Measurements from ENCODE around the gene VPS11. TPM values are rescaled to one million over a fixed set of nuclear protein-coding genes. Genes with fewer than 3 reads are reported as not detected.

VPS11 gene
- total and polyA plus RNA-seq, 11 donors, result 18.7 to 33.3 (median 21.7) TPM

GRCh38 chr11:119085437-119085847 is 17.8 kb downstream of the VPS11 start:
- H3K4me3 ChIP-seq, result peak overlapping the region; percentile 49 to 89 (median 77)
- TF ChIP-seq POLR2A (IDR thresholded peaks at IDR 0.05) (no peak), CTCF (IDR thresholded peaks at IDR 0.05) (no peak)
- H3K9me3 ChIP-seq, result no peaks in the 10 kb centered on the region
- DNase-seq, result peak in 1 of 5 donors; percentile 22
- H3K27me3 ChIP-seq, result no peaks in the 10 kb centered on the region
- H3K27ac ChIP-seq, result peak overlapping the region in 11 of 12 donors; percentile 80 to 98 (median 92)
- peaks cover 0 to 33% (median 11%) of the 10 kb centered on the region in 12 donors for H3K4me1 ChIP-seq
- WGBS, 4 donors, result 1 to 2% (median 1%) methylated on average over 9 to 13 of the region's 13 CpGs
- peak in 2 of 4 donors; percentile 5 to 24 for ATAC-seq
- intact Hi-C loops (cut with DNase I), result loop anchor here in 1 of 10 donors (2.0 to 10.0 kb wide), 2 partner anchors 29 to 109 kb away; partner anchors contain the start of gene HYOU1
- H3K36me3 ChIP-seq, result peaks cover 0 to 28% (median 22%) of the 10 kb centered on the region in 9 donors

GRCh38 chr11:119087123-119087522 is 19.5 kb downstream of the VPS11 start:
- Histone ChIP-seq H3K27me3 (no peaks in the 10 kb centered on the region), H3K4me3 (no peak overlapping the region), H3K27ac (no peak overlapping the region), H3K9me3 (no peaks in the 10 kb centered on the region), H3K4me1 (peaks cover 0 to 21% (median 11%) of the 10 kb centered on the region in 12 donors), H3K36me3 (peaks cover 0 to 22% (median 12%) of the 10 kb centered on the region in 9 donors)
- WGBS, 4 donors, result 91 to 96% (median 92%) methylated on average over 6 of the region's 6 CpGs
- DNase-seq, result no peak
- intact Hi-C loops (cut with DNase I), result loop anchor here in 1 of 10 donors (10.0 kb wide), 1 partner anchor 108 kb away; no protein-coding TSS in a partner anchor
- ATAC-seq, result no peak
- TF ChIP-seq POLR2A (IDR thresholded peaks at IDR 0.05) (no peak), CTCF (IDR thresholded peaks at IDR 0.05) (no peak)

DNA sequence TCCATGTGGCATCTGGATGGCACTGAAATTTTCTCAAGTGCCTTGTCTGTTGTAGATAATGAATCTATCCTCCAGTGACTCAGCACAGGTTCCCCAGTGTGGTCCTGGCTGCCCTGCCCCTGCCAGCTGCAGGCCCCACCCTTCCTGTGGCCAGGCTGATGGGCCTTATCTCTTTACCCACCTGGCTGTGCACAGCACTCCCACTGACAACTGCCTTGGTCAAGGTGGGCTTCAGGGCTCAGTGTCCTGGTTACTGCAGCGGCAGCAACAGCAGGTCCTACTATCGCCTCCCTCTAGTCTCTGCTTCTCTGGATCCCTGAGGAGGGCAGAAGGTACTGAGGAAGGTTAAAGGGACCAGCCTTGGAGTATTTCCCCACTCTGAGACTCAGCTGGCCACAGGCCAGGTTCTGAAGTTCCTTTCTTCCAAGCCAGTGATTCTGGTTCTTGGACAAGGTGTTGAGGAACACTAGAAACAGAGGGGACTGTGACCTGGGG is 20.2 kb downstream of the VPS11 start:
- 80 to 100% (median 95%) methylated on average over 1 to 2 of the region's 2 CpGs for WGBS, 4 donors
- Histone ChIP-seq H3K4me1 (peaks cover 0 to 28% (median 12%) of the 10 kb centered on the region in 12 donors), H3K27ac (no peak overlapping the region), H3K9me3 (no peaks in the 10 kb centered on the region), H3K27me3 (no peaks in the 10 kb centered on the region), H3K4me3 (no peak overlapping the region), H3K36me3 (peaks cover 0 to 22% (median 8%) of the 10 kb centered on the region in 9 donors)
- intact Hi-C loops (cut with DNase I), result loop anchor here in 1 of 10 donors (10.0 kb wide), 1 partner anchor 107 kb away; no protein-coding TSS in a partner anchor
- DNase-seq, result peak in 1 of 5 donors; percentile 9
- ATAC-seq, result no peak
- no peak for TF ChIP-seq CTCF (IDR thresholded peaks at IDR 0.05)
- TF ChIP-seq POLR2A (IDR thresholded peaks at IDR 0.05), result no peak

DNA sequence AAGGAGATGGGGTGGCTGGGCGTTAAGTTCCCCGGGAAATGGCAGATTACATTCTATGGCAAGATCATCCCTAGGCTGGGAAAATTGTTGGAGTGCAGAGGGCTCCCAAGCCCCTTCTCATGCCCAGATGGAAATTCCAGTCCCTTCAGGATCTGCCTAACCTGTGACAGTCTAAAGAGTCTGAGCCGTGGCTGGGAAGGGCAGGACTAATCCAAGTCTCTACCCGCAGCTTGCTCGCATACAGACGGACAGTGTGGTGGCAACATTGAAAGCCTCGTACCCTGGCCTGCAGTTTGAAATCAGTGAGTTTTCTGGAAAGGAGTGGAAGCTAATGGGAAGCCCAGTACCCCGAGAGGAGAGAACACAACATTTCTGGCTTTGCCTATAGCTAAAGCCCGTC is 20.8 kb downstream of the VPS11 start:
- Histone ChIP-seq H3K27me3 (no peaks in the 10 kb centered on the region), H3K9me3 (no peaks in the 10 kb centered on the region), H3K36me3 (peaks cover 0 to 27% (median 12%) of the 10 kb centered on the region in 9 donors), H3K27ac (no peak overlapping the region), H3K4me1 (peaks cover 1 to 34% (median 18%) of the 10 kb centered on the region in 12 donors), H3K4me3 (no peak overlapping the region)
- DNase-seq (no peak), ATAC-seq (no peak)
- 86 to 97% (median 91%) methylated on average over 9 of the region's 9 CpGs for WGBS, 4 donors
- intact Hi-C loops (cut with DNase I), result loop anchor here in 1 of 10 donors (10.0 kb wide), 1 partner anchor 106 kb away; no protein-coding TSS in a partner anchor
- TF ChIP-seq CTCF (IDR thresholded peaks at IDR 0.05) (no peak), POLR2A (IDR thresholded peaks at IDR 0.05) (no peak)

Data from heart left ventricle (tissue), 16 donors.